GM21390 (cell line): ENCODE data around the gene LAMC3.
"Not testable (repeated sequence)": the region's sequence is repeated elsewhere in the genome, so short reads cannot be mapped to it uniquely, and the experiment has no call there.

Experiments
- ATAC-seq: cut with Tn5 transposase; IDR thresholded peaks from one replicate; pipeline ENCODE4 v1.9.1; 2021; ENCODE audit not compliant: unreplicated experiment

The LAMC3 gene

DNA sequence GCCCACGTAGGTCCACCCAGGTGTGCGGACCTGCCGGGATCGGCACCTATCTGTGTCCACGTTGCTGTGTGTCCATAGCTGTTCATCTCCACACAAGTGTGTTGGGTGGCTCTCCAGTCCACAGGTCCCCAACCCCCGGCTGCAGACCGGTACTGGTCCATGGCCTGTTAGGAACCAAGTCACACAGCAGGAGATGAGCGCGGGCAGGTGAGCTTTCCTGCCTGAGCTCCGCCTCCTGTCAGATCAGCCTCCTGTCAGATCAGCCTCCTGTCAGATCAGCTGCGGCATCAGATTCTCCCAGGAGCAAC, 18.9 kb downstream of the LAMC3 start:
- ATAC-seq: no peak

DNA sequence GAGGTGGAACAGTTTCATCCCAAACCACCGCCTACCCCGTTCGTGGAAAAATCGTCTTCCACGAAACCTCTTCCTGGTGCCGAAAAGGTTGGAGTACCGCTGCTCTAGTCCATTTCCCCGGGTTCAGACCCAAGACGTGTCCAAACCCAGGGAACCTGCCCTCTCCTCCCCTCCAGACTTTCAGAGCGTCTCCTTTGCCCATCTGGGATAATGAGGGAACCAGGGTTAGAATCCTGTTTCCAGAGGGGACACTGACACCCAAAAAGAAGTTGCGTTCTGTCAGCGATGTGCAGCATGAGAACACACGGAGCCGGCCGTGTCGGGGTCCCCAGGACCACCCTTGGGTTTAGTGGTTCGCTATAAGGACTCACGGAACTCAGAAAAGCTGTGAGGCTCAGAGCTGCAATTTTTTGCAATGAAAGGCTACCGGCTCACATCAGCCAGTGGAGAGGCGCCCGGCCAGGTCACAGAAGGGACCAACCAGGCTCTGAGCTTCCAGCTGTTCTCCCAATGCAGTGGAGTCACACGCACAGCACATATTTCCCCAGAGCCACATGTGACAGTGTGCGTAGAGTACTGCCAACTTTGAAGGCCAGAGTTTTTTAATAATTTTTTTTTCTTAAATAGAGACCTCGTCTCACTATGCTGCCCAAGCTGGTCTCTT, 19.4 kb downstream of the LAMC3 start:
- ATAC-seq: no peak

- no peak for ATAC-seq
Measured at GRCh38 chr9:131028931-131029573, 20.1 kb downstream of the LAMC3 start.

DNA sequence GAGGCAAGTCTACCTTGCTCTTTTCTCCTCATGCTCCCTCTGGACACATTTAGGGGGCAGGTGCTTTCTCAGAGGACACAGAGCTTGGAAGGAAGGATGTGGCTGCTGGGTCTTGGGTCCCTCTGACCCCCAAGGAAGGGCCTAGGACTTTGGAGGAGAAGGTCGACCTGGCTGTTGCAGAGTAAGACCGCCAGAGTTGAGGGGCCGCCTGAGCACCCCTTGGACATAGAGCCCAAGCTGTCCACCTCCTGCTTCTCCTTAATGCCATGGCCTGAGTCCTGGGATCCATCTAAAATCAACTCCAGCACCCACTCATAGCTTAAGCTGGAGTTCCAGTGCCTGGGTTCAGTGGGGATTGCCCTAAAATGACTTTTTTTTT, 20.6 kb downstream of the LAMC3 start:
- no peak for ATAC-seq

DNA sequence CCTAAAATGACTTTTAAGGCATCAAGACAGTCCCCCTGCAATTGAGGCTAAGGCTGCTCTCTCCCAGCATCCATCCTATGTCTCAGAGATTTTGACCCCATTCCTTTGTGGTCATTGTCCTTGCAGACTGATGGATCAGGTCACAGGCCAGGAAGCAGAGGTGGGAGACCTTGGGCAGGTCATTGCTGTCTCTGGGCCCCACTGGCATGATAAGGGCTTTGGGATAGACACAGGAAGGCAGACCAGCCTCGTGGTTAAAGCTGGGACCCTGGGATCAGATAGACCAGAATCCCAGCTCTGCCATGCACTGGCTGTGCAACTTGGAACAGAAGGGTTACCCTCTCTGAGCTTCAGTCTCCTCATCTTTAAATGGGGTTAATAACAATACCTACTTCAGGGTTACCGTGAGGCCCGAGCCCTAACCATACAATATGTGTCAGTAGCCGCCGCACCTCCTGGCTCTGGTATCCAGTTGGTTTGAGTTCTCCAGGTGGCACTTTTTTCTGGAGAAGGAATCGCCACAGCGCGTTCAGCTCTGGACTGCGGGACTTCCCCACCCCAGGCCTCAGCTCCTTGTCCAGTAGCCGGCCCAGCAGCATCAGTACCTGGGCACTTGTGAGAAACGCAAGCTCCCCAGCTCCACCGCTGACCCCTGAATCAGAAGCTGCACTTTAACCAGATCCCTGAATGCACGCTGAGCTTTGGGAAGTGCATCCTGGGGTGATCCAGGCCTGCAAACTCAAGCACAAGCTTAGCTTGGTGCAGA, 21.4 kb downstream of the LAMC3 start:
- ATAC-seq: no peak

DNA sequence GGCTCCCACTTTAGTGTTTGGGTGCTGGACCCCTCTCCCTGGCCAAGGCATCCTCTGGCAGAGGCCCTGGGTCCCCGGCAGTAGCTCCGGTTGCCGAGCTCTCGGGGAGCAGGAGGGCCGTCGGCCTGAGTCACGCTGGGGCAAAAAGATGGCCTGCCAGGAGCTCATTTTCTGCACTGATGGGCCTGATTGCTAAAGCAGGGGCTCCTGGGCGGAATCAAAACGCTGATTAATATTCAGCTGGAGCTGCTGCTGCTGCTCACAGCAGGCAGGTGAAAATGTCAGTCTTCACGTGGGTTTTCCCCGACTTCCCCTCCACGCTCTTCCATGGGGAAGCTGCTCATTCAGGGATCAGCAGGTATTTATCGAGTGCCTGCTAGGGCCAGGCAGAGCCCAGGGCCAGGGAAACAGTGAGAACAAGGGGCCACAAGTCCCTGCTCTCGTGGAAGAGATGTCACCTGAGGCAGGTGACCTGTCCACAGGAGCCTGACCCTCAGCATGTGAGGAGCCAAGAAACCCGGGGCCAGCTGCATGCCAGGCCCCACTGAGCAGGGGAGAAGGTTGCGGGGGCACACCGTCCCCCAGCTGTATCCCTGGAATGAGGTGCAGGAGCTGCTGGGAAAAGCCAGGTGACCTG, 22.1 kb downstream of the LAMC3 start:
- no peak for ATAC-seq

DNA sequence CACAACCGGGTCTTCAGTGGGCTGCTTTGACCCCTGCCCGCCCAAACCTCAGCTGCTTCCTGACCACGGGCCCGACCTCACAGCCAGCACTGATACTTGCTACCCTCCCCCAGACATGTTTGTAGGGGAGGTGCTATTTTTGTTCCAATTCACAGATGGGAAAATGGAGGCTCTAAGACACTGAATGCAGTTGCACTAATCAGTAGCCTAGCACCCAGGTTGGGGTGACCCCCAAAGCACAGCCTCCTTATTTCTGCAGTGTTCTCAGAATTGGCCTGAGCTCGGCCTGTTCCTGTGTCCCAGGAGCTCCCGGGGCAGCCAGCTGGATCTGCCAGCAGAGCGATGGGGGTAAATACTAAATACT, 22.6 kb downstream of the LAMC3 start:
- no peak for ATAC-seq

DNA sequence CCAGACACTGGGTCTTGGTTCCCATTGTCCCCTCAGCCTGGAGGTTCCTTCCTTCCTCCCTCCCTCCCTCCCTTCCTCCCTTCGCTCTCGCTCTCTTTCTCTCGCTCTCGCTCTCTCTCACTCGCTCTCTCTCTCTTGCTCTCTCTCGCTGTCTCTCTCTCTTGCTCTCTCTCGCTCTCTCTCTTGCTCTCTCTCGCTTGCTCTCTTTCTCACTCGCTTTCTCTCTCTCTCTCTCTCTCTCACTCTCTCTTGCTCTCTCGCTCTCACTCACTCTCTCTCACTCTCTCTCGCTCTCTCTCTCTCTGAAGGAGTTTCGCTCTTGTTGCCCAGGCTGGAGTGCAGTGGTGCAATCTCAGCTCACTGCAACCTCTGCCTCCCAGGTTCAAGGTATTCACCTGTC, 23.4 kb downstream of the LAMC3 start:
- no peak for ATAC-seq

GRCh38 chr9:131033269-131034224, 24.6 kb downstream of the LAMC3 start:
- no peak for ATAC-seq

GRCh38 chr9:131034268-131034667, 25.3 kb downstream of the LAMC3 start:
- no peak for ATAC-seq

- ATAC-seq: not testable (repeated sequence)
Measured at GRCh38 chr9:131034749-131035148, 25.8 kb downstream of the LAMC3 start.

- ATAC-seq: no peak
Measured at GRCh38 chr9:131035548-131035947, 26.6 kb downstream of the LAMC3 start.

GRCh38 chr9:131036071-131036470, 27.1 kb downstream of the LAMC3 start:
- no peak for ATAC-seq

GRCh38 chr9:131036529-131037334, 27.8 kb downstream of the LAMC3 start:
- ATAC-seq: no peak

GRCh38 chr9:131037335-131038255, 28.6 kb downstream of the LAMC3 start:
- ATAC-seq: no peak

DNA sequence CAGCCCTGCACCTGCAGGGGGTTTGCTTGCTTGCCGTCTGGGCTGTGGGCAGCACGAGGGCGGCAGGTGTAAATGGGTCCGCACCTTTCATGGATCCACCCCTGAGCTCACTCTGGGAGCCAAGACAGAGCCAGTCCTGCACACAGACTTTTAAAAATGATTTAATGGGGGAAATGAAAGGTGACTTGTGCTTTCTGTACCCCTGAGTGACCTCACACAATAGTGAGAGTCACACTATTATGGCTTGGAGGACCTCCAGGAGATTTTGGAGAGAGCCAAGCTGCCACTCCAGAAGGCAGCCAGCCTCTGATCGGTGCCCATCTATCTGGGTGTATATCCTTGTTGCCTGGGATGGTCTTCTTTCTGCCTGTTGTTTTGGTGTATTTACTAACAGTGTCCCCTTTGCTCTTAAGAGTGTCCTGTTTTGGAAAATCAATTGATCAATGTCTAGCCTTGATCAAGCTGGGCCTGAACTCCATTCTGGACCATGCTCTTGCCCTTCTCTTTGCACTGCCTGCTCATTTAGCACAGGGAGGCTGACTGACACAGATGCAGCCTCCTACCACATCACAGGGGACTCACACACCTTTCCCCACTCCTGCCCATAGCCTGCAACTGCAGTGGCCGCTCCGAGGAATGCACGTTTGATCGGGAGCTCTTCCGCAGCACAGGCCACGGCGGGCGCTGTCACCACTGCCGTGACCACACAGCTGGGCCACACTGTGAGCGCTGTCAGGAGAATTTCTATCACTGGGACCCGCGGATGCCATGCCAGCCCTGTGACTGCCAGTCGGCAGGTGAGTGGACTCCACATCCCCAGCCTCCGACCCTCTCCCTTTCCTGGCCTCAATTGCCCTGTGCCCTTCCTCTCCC, 29.5 kb downstream of the LAMC3 start:
- ATAC-seq: no peak

DNA sequence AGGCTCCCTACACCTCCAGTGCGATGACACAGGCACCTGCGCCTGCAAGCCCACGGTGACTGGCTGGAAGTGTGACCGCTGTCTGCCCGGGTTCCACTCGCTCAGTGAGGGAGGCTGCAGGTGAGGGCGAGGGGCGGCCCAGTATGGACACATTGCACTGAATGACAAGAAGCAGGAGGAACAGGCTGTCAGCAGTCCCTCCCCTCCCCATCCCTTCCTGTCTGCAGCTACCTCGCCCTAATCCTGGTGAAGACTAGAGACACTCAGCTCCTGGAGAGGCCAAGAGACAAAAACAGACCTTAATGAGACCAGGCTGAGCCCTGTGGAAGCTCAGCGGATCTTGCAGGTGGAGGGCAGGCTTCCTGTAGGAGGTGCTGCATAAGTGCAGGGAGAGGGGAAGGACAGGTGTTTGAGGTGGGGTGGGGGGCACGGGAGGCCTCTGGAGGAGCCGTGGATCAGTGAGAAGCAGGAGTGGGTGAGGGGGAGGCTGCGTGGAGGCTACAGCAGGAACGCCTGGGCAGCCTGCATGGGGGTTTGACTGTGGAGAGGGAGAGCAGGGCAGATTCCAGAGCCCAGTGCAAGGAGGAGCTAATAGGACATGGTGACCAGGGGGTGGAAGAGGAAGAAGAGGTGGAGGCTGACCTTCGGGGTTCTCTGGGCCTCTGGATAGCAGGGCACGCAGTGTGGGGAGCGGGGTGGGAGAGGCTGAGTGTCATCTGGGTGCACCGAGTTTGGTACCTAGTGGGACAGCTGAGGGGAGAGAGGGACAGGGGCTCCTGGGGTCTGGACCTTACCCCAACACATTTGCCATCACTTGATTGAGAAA, 30.4 kb downstream of the LAMC3 start:
- ATAC-seq: no peak
